HEK293 (cell line): ENCODE data around the gene HLF.

ENCODE experiments used
- ZNF549 ChIP-seq: fragments of 450-650 bp; IDR thresholded peaks from 2 replicates; pipeline ENCODE4 v1.5.1; 2018; ENCODE audit warnings: missing biosample characterization, missing genetic modification characterization, mild to moderate bottlenecking, inconsistent platforms, moderate library complexity
- TF ChIP-seq, protein P1 (sequence below): fragments of 450-650 bp; formaldehyde crosslinking; IDR thresholded peaks from 2 replicates; pipeline ENCODE4 v1.5.1; 2016; ENCODE audit warnings: missing biosample characterization, missing genetic modification characterization

GRCh38 chr17:55284001-55284884 lies 19.5 kb downstream of the HLF start:
- TF ChIP-seq, protein P1, sequence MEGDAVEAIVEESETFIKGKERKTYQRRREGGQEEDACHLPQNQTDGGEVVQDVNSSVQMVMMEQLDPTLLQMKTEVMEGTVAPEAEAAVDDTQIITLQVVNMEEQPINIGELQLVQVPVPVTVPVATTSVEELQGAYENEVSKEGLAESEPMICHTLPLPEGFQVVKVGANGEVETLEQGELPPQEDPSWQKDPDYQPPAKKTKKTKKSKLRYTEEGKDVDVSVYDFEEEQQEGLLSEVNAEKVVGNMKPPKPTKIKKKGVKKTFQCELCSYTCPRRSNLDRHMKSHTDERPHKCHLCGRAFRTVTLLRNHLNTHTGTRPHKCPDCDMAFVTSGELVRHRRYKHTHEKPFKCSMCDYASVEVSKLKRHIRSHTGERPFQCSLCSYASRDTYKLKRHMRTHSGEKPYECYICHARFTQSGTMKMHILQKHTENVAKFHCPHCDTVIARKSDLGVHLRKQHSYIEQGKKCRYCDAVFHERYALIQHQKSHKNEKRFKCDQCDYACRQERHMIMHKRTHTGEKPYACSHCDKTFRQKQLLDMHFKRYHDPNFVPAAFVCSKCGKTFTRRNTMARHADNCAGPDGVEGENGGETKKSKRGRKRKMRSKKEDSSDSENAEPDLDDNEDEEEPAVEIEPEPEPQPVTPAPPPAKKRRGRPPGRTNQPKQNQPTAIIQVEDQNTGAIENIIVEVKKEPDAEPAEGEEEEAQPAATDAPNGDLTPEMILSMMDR (tag by site-specific recombination) = no peak
- TF ChIP-seq ZNF549 (tag by site-specific recombination) = no peak
